Heart right ventricle (tissue), 16 donors: ENCODE results near the gene ACVR2B. TPM values are rescaled to one million over a fixed set of nuclear protein-coding genes. Genes with fewer than 3 reads are reported as not detected.

Source experiments
- ATAC-seq, 8 donors: fragments of 200-7000 bp; cut with Tn5 transposase; one replicate each; pipeline ENCODE4 v1.9.1; 2020; ENCODE audit warnings: mild to moderate bottlenecking in 8 of 8, moderate library complexity in 8 of 8, moderate number of reproducible peaks in 1 of 8
- DNase-seq, 2 donors: peaks; one replicate each; pipeline ENCODE4 v3.0.0-alpha.2; 2020
- H3K27ac ChIP-seq, 10 donors: fragments of 200-600 bp; sonication (generic) in 2 of 10; one replicate each; pipeline versions ENCODE4 v1.5.0 to v1.8.0; 2020 to 2022; ENCODE audit warnings: mild to moderate bottlenecking in 3 of 10
- H3K27me3 ChIP-seq, 7 donors: fragments of 200-600 bp; one replicate each; pipeline ENCODE4 v1.8.0; 2021 to 2022; ENCODE audit warnings: mild to moderate bottlenecking in 2 of 7
- H3K36me3 ChIP-seq, 9 donors: fragments of 200-600 bp; sonication (generic) in 1 of 9; one replicate each; pipeline versions ENCODE4 v1.5.0 to v1.8.0; 2020 to 2022; ENCODE audit warnings: mild to moderate bottlenecking in 2 of 9
- H3K4me1 ChIP-seq, 9 donors: fragments of 200-600 bp; sonication (generic) in 1 of 9; one replicate each; pipeline versions ENCODE4 v1.5.0 to v1.8.0; 2020 to 2022; ENCODE audit warnings: mild to moderate bottlenecking in 4 of 9
- H3K4me3 ChIP-seq, 10 donors: fragments of 200-600 bp; sonication (generic) in 2 of 10; one replicate each; pipeline versions ENCODE4 v1.5.0 to v1.8.0; 2020 to 2022; ENCODE audit warnings: mild to moderate bottlenecking in 7 of 10, moderate library complexity in 2 of 10
- H3K9me3 ChIP-seq, 11 donors: fragments of 200-600 bp in 10 of 11; sonication (generic) in 2 of 11; one replicate each; pipeline versions ENCODE4 v1.5.0 to v1.8.0; 2013 to 2022; ENCODE audit warnings: mild to moderate bottlenecking in 2 of 11, control low read depth in 1 of 11, moderate library complexity in 1 of 11
- CTCF ChIP-seq, 9 donors: fragments of 200-600 bp; sonication (generic) in 2 of 9; IDR thresholded peaks; one replicate each; pipeline versions ENCODE4 v1.5.0 to v1.8.0; 2021 to 2022; ENCODE audit warnings: antibody characterized with exemption in 9 of 9, mild to moderate bottlenecking in 5 of 9, moderate library complexity in 1 of 9
- WGBS, 2 donors: extraction: QIAGEN DNeasy Blood & Tissue Kit; methylation state at CpG; one replicate each; pipeline ENCODE4 v1.1.7; 2013; ENCODE audit warnings: inconsistent platforms in 1 of 2; 5-methylcytosine and 5-hydroxymethylcytosine counted together
- intact Hi-C, 10 donors: fragments of 100-400 bp; cut with DNase I; formaldehyde crosslinking; loops; one replicate each; pipeline versions ENCODE4 v1.11.1 to v1.14.2; 2022
- polyA plus RNA-seq, 2 donors: library from polyadenylated mRNA; stranded (reverse); fragments of 200-250 nt; gene quantifications; one replicate each; pipeline ENCODE4 v1.2.3, GENCODE V29; 2013
- total RNA-seq, 10 donors: library from RNA; stranded (reverse); fragmentation: NEBNext Ultra II Directional in 3 of 10; extraction: Animal tissue kit (Norgen Biotek cat#: 25700) in 3 of 10; gene quantifications; one replicate each; pipeline versions ENCODE4 v1.2.1 to v1.2.4, GENCODE V29; 2021 to 2023
- donor health status: Arrhythmogenic right ventricular cardiomyopathy.
- donor health status: ischemic (EF 13 %, LVEDD 7.1; RV severe dilation, severe dysfunction).
- donor health status: healthy with polysubstance abuse.
- donor health status: DM: no; HTN: yes; CAD: no.
- donor health status: DM: no; HTN: no; CAD: no.
- donor health status: ischemic (EF 25% LVEDD 6.9; RV normal size, moderate dysfunction).
- donor health status: ischemic (EF 25% LVEDD 5.7; RV mildly dilated, moderate dysfunction).
- donor health status: healthy.
- donor health status: DM: yes; HTN: yes; CAD: no.
- donor health status: Ischemic cardiomyopathy.
- donor health status: ischemic (EF 35%, LVEDD 5.7; RV mildly dilated, moderate dysfunction).
- donor health status: nonischemic (EF 11% LVEDD 7.7; RV severe dilation, severe dysfunction).
- donor health status: DM: yes; HTN: yes; CAD: no.
- donor health status: PGD.
- donor health status: ischemic (EF 29% LVEDD 5.4; RV normal size, mild dysfunction).
- donor health status: nonischemic (EF 23%, LVEDD 6.1; RV moderate dilation, normal function).

ACVR2B gene
- total and polyA plus RNA-seq, 12 donors = 0.43 to 7.6 (median 6.1) TPM

- no peak overlapping the region for H3K27ac ChIP-seq
These were observed 56.9 kb downstream of the ACVR2B start for GRCh38 chr3:38510631-38511030.

GRCh38 chr3:38511546-38511945 lies 57.9 kb downstream of the ACVR2B start:
- H3K4me1 ChIP-seq = no peaks in the 10 kb centered on the region
- 84 to 90% methylated on average over 3 of the region's 3 CpGs for WGBS, 2 donors
- DNase-seq (no peak), ATAC-seq (no peak)
- H3K27me3 ChIP-seq = no peaks in the 10 kb centered on the region
- H3K4me3 ChIP-seq = no peak overlapping the region
- peaks cover 0 to 3% (median 0%) of the 10 kb centered on the region in 11 donors for H3K9me3 ChIP-seq
- no peak overlapping the region for H3K27ac ChIP-seq
- intact Hi-C loops = no loop called here
- TF ChIP-seq CTCF (IDR thresholded peaks at IDR 0.05) = no peak
- peaks cover 0 to 100% (median 28%) of the 10 kb centered on the region in 9 donors for H3K36me3 ChIP-seq

More at GRCh38 chr3:38510631-38511030, 56.9 kb downstream of the ACVR2B start:
- intact Hi-C loops = no loop called here
- no peaks in the 10 kb centered on the region for H3K9me3 ChIP-seq
- no peaks in the 10 kb centered on the region for H3K27me3 ChIP-seq
- DNase-seq (no peak), ATAC-seq (no peak)
- H3K4me3 ChIP-seq = no peak overlapping the region
- no peak for TF ChIP-seq CTCF (IDR thresholded peaks at IDR 0.05)
- H3K4me1 ChIP-seq = peaks cover 0 to under 1% (median 0%) of the 10 kb centered on the region in 9 donors
- H3K36me3 ChIP-seq = peaks cover 0 to 100% (median 30%) of the 10 kb centered on the region in 9 donors

GRCh38 chr3:38515367-38515766 lies 61.7 kb downstream of the ACVR2B start:
- Histone ChIP-seq H3K27me3 (no peaks in the 10 kb centered on the region), H3K4me3 (no peak overlapping the region), H3K36me3 (peaks cover 0 to 84% (median 16%) of the 10 kb centered on the region in 9 donors), H3K9me3 (peaks cover 0 to 10% (median 0%) of the 10 kb centered on the region in 11 donors), H3K27ac (no peak overlapping the region), H3K4me1 (peaks cover 0 to 16% (median 10%) of the 10 kb centered on the region in 9 donors)
- WGBS, 2 donors = 89 to 93% methylated on average over 7 of the region's 7 CpGs
- intact Hi-C loops = loop anchor here in 1 of 10 donors (5.0 kb wide), 1 partner anchor 137 kb away; no protein-coding TSS in a partner anchor
- no peak for TF ChIP-seq CTCF (IDR thresholded peaks at IDR 0.05)
- ATAC-seq = no peak
- DNase-seq = no peak

- Histone ChIP-seq H3K27me3 (no peaks in the 10 kb centered on the region), H3K36me3 (peaks cover 0 to 73% (median 16%) of the 10 kb centered on the region in 9 donors), H3K4me3 (no peak overlapping the region), H3K4me1 (peaks cover 0 to 29% (median 16%) of the 10 kb centered on the region in 9 donors), H3K27ac (no peak overlapping the region), H3K9me3 (peaks cover 0 to 10% (median 0%) of the 10 kb centered on the region in 11 donors)
- intact Hi-C loops = loop anchor here in 1 of 10 donors (5.0 kb wide), 1 partner anchor 136 kb away; no protein-coding TSS in a partner anchor
- 2 to 92% methylated on average over 1 of the region's 1 CpG for WGBS, 2 donors
- ATAC-seq = no peak
- DNase-seq = no peak
- no peak for TF ChIP-seq CTCF (IDR thresholded peaks at IDR 0.05)
These were observed 63.0 kb downstream of the ACVR2B start for GRCh38 chr3:38516669-38517068.
